ENCODE results near the gene DHX9. TPM values are rescaled to one million over a fixed set of nuclear protein-coding genes. Genes with fewer than 3 reads are reported as not detected.

DHX9 gene
- polyA plus RNA-seq, 1 donor (not counting 4 experiments of a cell fraction or from before 2014, with no cell fraction given), result 199 TPM

- Histone ChIP-seq H4K20me1 (ENCODE audit: control insufficient read depth, extremely low read depth, insufficient read depth, low read length) (peaks cover 50% of the 10 kb centered on the region), H3K27me3 (ENCODE audit: control insufficient read depth, extremely low read depth, insufficient read depth, low read length) (no peaks in the 10 kb centered on the region), H3K9me3 (ENCODE audit: control insufficient read depth, low read depth, low read length) (no peaks in the 10 kb centered on the region), H2AFZ (ENCODE audit: control insufficient read depth, low read length) (no peak overlapping the region), H3K4me3 (ENCODE audit: control insufficient read depth in 2 of 3, extremely low read depth in 1 of 3, insufficient read depth in 2 of 3, low read depth in 1 of 3, low read length in 3 of 3) (peak overlapping the region in 1 of 3 experiments; percentile 99), H3K79me2 (ENCODE audit: control insufficient read depth, insufficient read depth, low read length) (peaks cover 79% of the 10 kb centered on the region), H3K4me1 (ENCODE audit: control insufficient read depth, extremely low read depth, insufficient read depth, low read length) (peaks cover 19% of the 10 kb centered on the region), H3K36me3 (ENCODE audit: control insufficient read depth in 2 of 2, extremely low read depth in 1 of 2, insufficient read depth in 2 of 2, low read length in 2 of 2) (peaks cover 9 to 40% of the 10 kb centered on the region in 2 experiments), H3K27ac (ENCODE audit: control insufficient read depth, insufficient read depth, low read length) (no peak overlapping the region), H3K9ac (ENCODE audit: control insufficient read depth, extremely low read depth, insufficient read depth, low read length) (no peak overlapping the region), H3K9me1 (ENCODE audit: control insufficient read depth, extremely low read depth, insufficient read depth, low read length) (no peaks in the 10 kb centered on the region), H3K4me2 (ENCODE audit: control insufficient read depth, extremely low read depth, insufficient read depth, low read depth, low read length) (peak overlapping the region; percentile 98)
- dilution Hi-C loops (cut with MboI; ENCODE audit: extremely low pct_ligation_motif_present, low sequenced_read_pairs), result no loop called here
- TF ChIP-seq EZH2 (IDR thresholded peaks at IDR 0.05; ENCODE audit: low read length) (no peak), CTCF (optimal IDR thresholded peaks at IDR 0.05 in 1 of 3, IDR thresholded peaks at IDR 0.05 in 1 of 3, conservative IDR thresholded peaks at IDR 0.05 in 1 of 3; ENCODE audit: extremely low read depth in 1 of 3, insufficient read depth in 2 of 3, low read length in 3 of 3) (no peak)
- DNase-seq (ENCODE audit: low read depth, low spot score) (no peak), FAIRE-seq (no peak)
Measured at GRCh38 chr1:182842265-182842664, 3.1 kb downstream of the DHX9 start.

DNA sequence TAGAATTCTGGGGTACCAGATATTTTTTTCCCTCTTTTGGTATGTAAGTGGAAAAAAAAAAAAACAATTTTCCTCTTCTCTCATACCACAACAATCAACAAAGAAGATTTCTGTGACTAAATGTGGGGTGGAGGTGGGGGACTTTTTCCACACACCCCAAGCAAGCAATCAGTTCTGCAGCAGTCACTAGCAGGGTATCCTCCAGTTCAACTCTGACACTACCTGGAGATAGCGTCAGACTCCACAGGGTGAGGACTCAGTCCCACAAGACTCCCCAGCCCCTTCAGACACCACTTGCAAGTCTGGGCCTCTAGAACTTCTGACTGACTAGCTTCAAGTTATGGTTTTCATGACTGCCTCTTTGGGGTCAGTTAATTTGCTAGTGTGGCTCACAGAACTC lies 6.2 kb downstream of the DHX9 start:
- peaks cover 100% of the 10 kb centered on the region for H3K79me2 ChIP-seq (ENCODE audit: control insufficient read depth, insufficient read depth, low read length)
- no peaks in the 10 kb centered on the region for H3K9me1 ChIP-seq (ENCODE audit: control insufficient read depth, extremely low read depth, insufficient read depth, low read length)
- no peak overlapping the region for H3K4me3 ChIP-seq (ENCODE audit: control insufficient read depth in 2 of 3, extremely low read depth in 1 of 3, insufficient read depth in 2 of 3, low read depth in 1 of 3, low read length in 3 of 3)
- FAIRE-seq (no peak), DNase-seq (ENCODE audit: low read depth, low spot score) (no peak)
- dilution Hi-C loops (cut with MboI; ENCODE audit: extremely low pct_ligation_motif_present, low sequenced_read_pairs), result no loop called here
- peaks cover 25 to 66% of the 10 kb centered on the region in 2 experiments for H3K36me3 ChIP-seq (ENCODE audit: control insufficient read depth in 2 of 2, extremely low read depth in 1 of 2, insufficient read depth in 2 of 2, low read length in 2 of 2)
- no peaks in the 10 kb centered on the region for H3K27me3 ChIP-seq (ENCODE audit: control insufficient read depth, extremely low read depth, insufficient read depth, low read length)
- no peak overlapping the region for H2AFZ ChIP-seq (ENCODE audit: control insufficient read depth, low read length)
- H3K9me3 ChIP-seq (ENCODE audit: control insufficient read depth, low read depth, low read length), result no peaks in the 10 kb centered on the region
- H3K4me1 ChIP-seq (ENCODE audit: control insufficient read depth, extremely low read depth, insufficient read depth, low read length), result peaks cover 19% of the 10 kb centered on the region
- H4K20me1 ChIP-seq (ENCODE audit: control insufficient read depth, extremely low read depth, insufficient read depth, low read length), result peaks cover 50% of the 10 kb centered on the region
- no peak overlapping the region for H3K4me2 ChIP-seq (ENCODE audit: control insufficient read depth, extremely low read depth, insufficient read depth, low read depth, low read length)
- H3K27ac ChIP-seq (ENCODE audit: control insufficient read depth, insufficient read depth, low read length), result no peak overlapping the region
- H3K9ac ChIP-seq (ENCODE audit: control insufficient read depth, extremely low read depth, insufficient read depth, low read length), result no peak overlapping the region
- TF ChIP-seq CTCF (optimal IDR thresholded peaks at IDR 0.05 in 1 of 3, IDR thresholded peaks at IDR 0.05 in 1 of 3, conservative IDR thresholded peaks at IDR 0.05 in 1 of 3; ENCODE audit: extremely low read depth in 1 of 3, insufficient read depth in 2 of 3, low read length in 3 of 3), result no peak
- TF ChIP-seq EZH2 (IDR thresholded peaks at IDR 0.05; ENCODE audit: low read length), result no peak
